ENCODE data around the gene TP63. TPM values are rescaled to one million over a fixed set of nuclear protein-coding genes. Genes with fewer than 3 reads are reported as not detected.

The TP63 gene
- total RNA-seq, 1 experiment from 2014 or later: 41.9 TPM

GRCh38 chr3:189787191-189787590, 156.0 kb downstream of the TP63 start:
- Mint-ChIP-seq H3K36me3 (ENCODE audit: insufficient read depth, unreplicated experiment) (peaks cover 6% of the 10 kb centered on the region), H3K27me3 (ENCODE audit: insufficient read depth, unreplicated experiment) (no peaks in the 10 kb centered on the region), H3K9me3 (ENCODE audit: unreplicated experiment) (no peaks in the 10 kb centered on the region), H3K4me3 (ENCODE audit: unreplicated experiment) (no peak overlapping the region), H3K4me1 (ENCODE audit: insufficient read depth, unreplicated experiment) (peaks cover 3% of the 10 kb centered on the region), H3K27ac (ENCODE audit: low read depth, unreplicated experiment) (peak overlapping the region; percentile 64)
- no peak for DNase-seq (ENCODE audit: unreplicated experiment)
- no TSS peak for BruUV-seq (replicated peaks)
- intact Hi-C loops (cut with micrococcal nuclease): no loop called here
- POLR2A ChIA-PET: interaction anchor here (0.6 to 1.8 kb wide), 9 partner anchors 9 to 518 kb away, joined by 3 to 7 read pairs (median 3); no protein-coding TSS in a partner anchor
- TF ChIP-seq CTCF (IDR thresholded peaks at IDR 0.05; ENCODE audit: unreplicated experiment): no peak
- CTCF ChIA-PET: interaction anchor here (0.7 to 3.3 kb wide), 3 partner anchors 186 to 518 kb away, joined by 3 to 17 read pairs (median 3); no protein-coding TSS in a partner anchor

GRCh38 chr3:189787632-189788031, 156.4 kb downstream of the TP63 start:
- ChIA-PET POLR2A (interaction anchor here (0.7 to 1.8 kb wide), 8 partner anchors 9 to 519 kb away, joined by 3 to 7 read pairs (median 3); no protein-coding TSS in a partner anchor), CTCF (interaction anchor here (0.7 to 3.3 kb wide), 3 partner anchors 186 to 519 kb away, joined by 3 to 17 read pairs (median 3); no protein-coding TSS in a partner anchor)
- Mint-ChIP-seq H3K27me3 (ENCODE audit: insufficient read depth, unreplicated experiment) (no peaks in the 10 kb centered on the region), H3K9me3 (ENCODE audit: unreplicated experiment) (no peaks in the 10 kb centered on the region), H3K4me1 (ENCODE audit: insufficient read depth, unreplicated experiment) (peaks cover 7% of the 10 kb centered on the region), H3K4me3 (ENCODE audit: unreplicated experiment) (no peak overlapping the region), H3K27ac (ENCODE audit: low read depth, unreplicated experiment) (peak overlapping the region; percentile 64), H3K36me3 (ENCODE audit: insufficient read depth, unreplicated experiment) (peaks cover 6% of the 10 kb centered on the region)
- DNase-seq (ENCODE audit: unreplicated experiment): peak; percentile 54
- no peak for TF ChIP-seq CTCF (IDR thresholded peaks at IDR 0.05; ENCODE audit: unreplicated experiment)
- intact Hi-C loops (cut with micrococcal nuclease): no loop called here
- no TSS peak for BruUV-seq (replicated peaks)

DNA sequence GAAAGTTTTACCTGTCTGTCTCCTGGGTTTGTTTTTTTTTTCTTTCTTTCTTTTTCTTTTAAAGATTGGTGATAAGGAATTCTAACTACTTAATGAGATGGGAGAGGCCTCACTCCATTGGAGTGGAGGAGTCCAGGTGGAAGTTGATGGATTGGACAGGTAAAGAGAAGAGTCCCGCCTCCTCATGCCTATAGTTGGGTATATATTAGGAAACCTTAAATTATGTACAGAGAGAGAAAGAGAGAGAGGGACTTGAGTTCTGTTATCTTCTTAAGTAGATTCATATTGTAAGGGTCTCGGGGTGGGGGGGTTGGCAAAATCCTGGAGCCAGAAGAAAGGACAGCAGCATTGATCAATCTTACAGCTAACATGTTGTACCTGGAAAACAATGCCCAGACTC, 158.2 kb downstream of the TP63 start:
- POLR2A ChIA-PET: interaction anchor here (0.8 to 7.7 kb wide), 11 partner anchors 11 to 520 kb away, joined by 3 to 86 read pairs (median 15); no protein-coding TSS in a partner anchor
- TF ChIP-seq CTCF (IDR thresholded peaks at IDR 0.05; ENCODE audit: unreplicated experiment): no peak
- H3K4me3 Mint-ChIP-seq (ENCODE audit: unreplicated experiment): peak overlapping the region; percentile 76
- CTCF ChIA-PET: interaction anchor here (1.6 kb wide), 1 partner anchor 520 kb away, joined by 4 read pairs; no protein-coding TSS in a partner anchor
- H3K4me1 Mint-ChIP-seq (ENCODE audit: insufficient read depth, unreplicated experiment): peaks cover 11% of the 10 kb centered on the region
- H3K36me3 Mint-ChIP-seq (ENCODE audit: insufficient read depth, unreplicated experiment): peaks cover 6% of the 10 kb centered on the region
- intact Hi-C loops (cut with micrococcal nuclease): no loop called here
- DNase-seq (ENCODE audit: unreplicated experiment): peak; percentile 53
- H3K9me3 Mint-ChIP-seq (ENCODE audit: unreplicated experiment): no peaks in the 10 kb centered on the region
- peak overlapping the region; percentile 99 for H3K27ac Mint-ChIP-seq (ENCODE audit: low read depth, unreplicated experiment)
- no peaks in the 10 kb centered on the region for H3K27me3 Mint-ChIP-seq (ENCODE audit: insufficient read depth, unreplicated experiment)
- no TSS peak for BruUV-seq (replicated peaks)

GRCh38 chr3:189790658-189791057, 159.5 kb downstream of the TP63 start:
- Mint-ChIP-seq H3K9me3 (ENCODE audit: unreplicated experiment) (no peaks in the 10 kb centered on the region), H3K4me3 (ENCODE audit: unreplicated experiment) (peak overlapping the region; percentile 76), H3K4me1 (ENCODE audit: insufficient read depth, unreplicated experiment) (peaks cover 13% of the 10 kb centered on the region), H3K27me3 (ENCODE audit: insufficient read depth, unreplicated experiment) (no peaks in the 10 kb centered on the region), H3K36me3 (ENCODE audit: insufficient read depth, unreplicated experiment) (peaks cover 6% of the 10 kb centered on the region), H3K27ac (ENCODE audit: low read depth, unreplicated experiment) (peak overlapping the region; percentile 99)
- TF ChIP-seq CTCF (IDR thresholded peaks at IDR 0.05; ENCODE audit: unreplicated experiment): no peak
- no peak for DNase-seq (ENCODE audit: unreplicated experiment)
- intact Hi-C loops (cut with micrococcal nuclease): loop anchor here (1.0 to 5.0 kb wide), 2 partner anchors 42 to 158 kb away; no protein-coding TSS in a partner anchor
- no TSS peak for BruUV-seq (replicated peaks)
- ChIA-PET CTCF (interaction anchor here (0.6 to 2.0 kb wide), 9 partner anchors 11 to 521 kb away, joined by 3 to 8 read pairs (median 3); no protein-coding TSS in a partner anchor), POLR2A (interaction anchor here (0.6 to 7.7 kb wide), 42 partner anchors 9 to 577 kb away, joined by 3 to 86 read pairs (median 5); no protein-coding TSS in a partner anchor)
